Psoas muscle (tissue), 8 donors: ENCODE results near the gene MACIR. TPM values are rescaled to one million over a fixed set of nuclear protein-coding genes. Genes with fewer than 3 reads are reported as not detected.

Experiments
- ATAC-seq, 4 donors: fragments of 200-7000 bp; cut with Tn5 transposase; one replicate each; pipeline ENCODE4 v1.9.1; 2020; ENCODE audit warnings: moderate library complexity in 3 of 4, mild to moderate bottlenecking in 2 of 4
- DNase-seq, 2 donors: peaks; one replicate each; pipeline ENCODE4 v3.0.0-alpha.2; 2020
- H3K27ac ChIP-seq: fragments of 200-600 bp; one replicate; pipeline ENCODE4 v1.8.0; 2022
- H3K27me3 ChIP-seq, 3 donors: fragments of 200-600 bp in 1 of 3; one replicate each; pipeline versions ENCODE4 v1.6.1 to v1.8.0; 2013 to 2022; ENCODE audit warnings: low read length in 2 of 3, mild to moderate bottlenecking in 2 of 3, moderate library complexity in 1 of 3; ENCODE audit not compliant: insufficient read depth in 3 of 3
- H3K36me3 ChIP-seq, 2 donors: fragments of 200-600 bp in 1 of 2; one replicate each; pipeline versions ENCODE4 v1.6.1 to v1.8.0; 2013 to 2022; ENCODE audit warnings: low read depth in 1 of 2, mild to moderate bottlenecking in 1 of 2, moderate library complexity in 1 of 2; ENCODE audit not compliant: insufficient read depth in 1 of 2
- H3K4me1 ChIP-seq: fragments of 200-600 bp; one replicate; pipeline ENCODE4 v1.8.0; 2022
- H3K4me3 ChIP-seq: fragments of 200-600 bp; one replicate; pipeline ENCODE4 v1.8.0; 2022; ENCODE audit warnings: mild to moderate bottlenecking
- H3K9me3 ChIP-seq: fragments of 200-600 bp; one replicate; pipeline ENCODE4 v1.8.0; 2022
- CTCF ChIP-seq: fragments of 200-600 bp; IDR thresholded peaks from one replicate; pipeline ENCODE4 v1.8.0; 2022; ENCODE audit warnings: antibody characterized with exemption
- WGBS, 3 donors: extraction: QIAGEN DNeasy Blood & Tissue Kit; methylation state at CpG; one replicate each; pipeline versions ENCODE4 v1.1.6 to v1.1.7; 2013; 5-methylcytosine and 5-hydroxymethylcytosine counted together
- intact Hi-C, 2 donors: fragments of 100-400 bp; cut with DNase I; formaldehyde crosslinking; loops; one replicate each; pipeline versions ENCODE4 v1.11.0 to v1.14.2; 2022
- polyA plus RNA-seq, 3 donors: library from polyadenylated mRNA; stranded (reverse); fragments of 200-250 nt; gene quantifications; one replicate each; pipeline ENCODE4 v1.2.3, GENCODE V29; 2013
- total RNA-seq, 4 donors: library from RNA; stranded (reverse); fragmentation: NEBNext Ultra II Directional in 2 of 4; extraction: Animal tissue kit (Norgen Biotek cat#: 25700) in 2 of 4; gene quantifications; one replicate each; pipeline versions ENCODE4 v1.2.1 to v1.2.4, GENCODE V29; 2021 to 2023
- donor health status: healthy with polysubstance abuse.
- donor health status: DM: no; HTN: no; CAD: no; lungs with moderate emphysema.
- donor health status: Bipolar disorder and iron deficiency.
- donor health status: healthy.
- donor health status: DM: yes; HTN: yes; CAD: no.
- donor health status: DM: no; HTN: no; CAD: no.
- donor health status: DM: no; HTN: no; CAD: no.
- donor health status: DM: yes; HTN: yes; CAD: no.

The MACIR gene
- total and polyA plus RNA-seq, 7 donors, result 4.7 to 25.3 (median 5.7) TPM

GRCh38 chr5:103228588-103228987 lies 30.0 kb upstream of the MACIR start:
- Histone ChIP-seq H3K4me3 (no peak overlapping the region), H3K9me3 (no peaks in the 10 kb centered on the region), H3K27ac (no peak overlapping the region), H3K27me3 (no peaks in the 10 kb centered on the region), H3K4me1 (no peaks in the 10 kb centered on the region), H3K36me3 (no peaks in the 10 kb centered on the region)
- ATAC-seq, result no peak
- intact Hi-C loops, result no loop called here
- no peak for TF ChIP-seq CTCF
- WGBS, 3 donors, result 71 to 84% (median 78%) methylated on average over 1 of the region's 1 CpG
- DNase-seq, result no peak

GRCh38 chr5:103232393-103232999 lies 26.1 kb upstream of the MACIR start:
- WGBS, 3 donors, result 80 to 82% (median 80%) methylated on average over 7 of the region's 7 CpGs
- peak; percentile 79 for TF ChIP-seq CTCF
- Histone ChIP-seq H3K4me1 (no peaks in the 10 kb centered on the region), H3K27ac (no peak overlapping the region), H3K9me3 (no peaks in the 10 kb centered on the region), H3K4me3 (no peak overlapping the region), H3K27me3 (no peaks in the 10 kb centered on the region), H3K36me3 (no peaks in the 10 kb centered on the region)
- intact Hi-C loops, result loop anchor here (1.0 to 5.0 kb wide), 2 partner anchors 243 to 245 kb away; no protein-coding TSS in a partner anchor
- ATAC-seq (peak in 3 of 4 donors; percentile 53 to 75 (median 72)), DNase-seq (no peak)

GRCh38 chr5:103234239-103234975 lies 24.2 kb upstream of the MACIR start:
- H3K4me3 ChIP-seq, result no peak overlapping the region
- H3K27me3 ChIP-seq, result no peaks in the 10 kb centered on the region
- H3K4me1 ChIP-seq, result no peaks in the 10 kb centered on the region
- ATAC-seq, result peak in 1 of 4 donors; percentile 56
- whole genome bisulfite sequencing, 3 donors, result 42 to 55% (median 45%) methylated on average over 4 of the region's 4 CpGs
- no peak overlapping the region for H3K27ac ChIP-seq
- TF ChIP-seq CTCF, result no peak
- intact Hi-C loops, result loop anchor here in 1 of 2 donors (5.0 kb wide), 1 partner anchor 243 kb away; no protein-coding TSS in a partner anchor
- DNase-seq, result no peak
- peaks cover 6% of the 10 kb centered on the region for H3K9me3 ChIP-seq
- H3K36me3 ChIP-seq, result no peaks in the 10 kb centered on the region

GRCh38 chr5:103235891-103236290 lies 22.7 kb upstream of the MACIR start:
- Histone ChIP-seq H3K9me3 (peaks cover 14% of the 10 kb centered on the region), H3K36me3 (no peaks in the 10 kb centered on the region), H3K27me3 (no peaks in the 10 kb centered on the region), H3K27ac (no peak overlapping the region), H3K4me3 (no peak overlapping the region), H3K4me1 (no peaks in the 10 kb centered on the region)
- intact Hi-C loops, result no loop called here
- no peak for ATAC-seq
- no peak for DNase-seq
- WGBS, 3 donors, result 76 to 88% (median 82%) methylated on average over 1 of the region's 1 CpG
- no peak for TF ChIP-seq CTCF
